LoVo (cell line): ENCODE data around the gene ENPP1.

Experiments
- DNase-seq: peaks from one replicate; pipeline ENCODE4 v3.0.0-alpha.2; 2016; ENCODE audit warnings: low spot score

Gene ENPP1

DNA sequence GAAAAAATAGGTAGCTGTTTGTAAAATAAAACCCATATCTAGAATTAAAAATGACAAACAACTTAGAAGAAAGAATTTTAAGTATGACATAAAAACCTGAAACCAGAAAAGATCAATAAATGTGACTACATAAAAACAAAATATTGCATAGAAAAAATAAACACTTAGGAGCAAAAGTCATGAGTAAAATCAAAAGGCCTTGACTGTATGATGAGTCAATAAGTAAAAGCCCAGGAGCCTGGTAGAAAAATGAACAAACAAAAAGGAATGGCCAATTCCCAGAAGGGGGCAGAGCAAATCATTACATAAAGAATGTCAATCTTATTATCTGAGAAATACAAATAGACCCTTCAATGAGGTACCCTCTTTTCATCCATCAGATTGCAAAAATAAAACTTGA is 20.7 kb upstream of the ENPP1 start:
- DNase-seq, result no peak

- DNase-seq, result no peak
Observed at GRCh38 chr6:131787766-131788712, 19.8 kb upstream of the ENPP1 start.

GRCh38 chr6:131789219-131789618 is 18.6 kb upstream of the ENPP1 start:
- DNase-seq, result no peak

GRCh38 chr6:131791476-131791875 is 16.3 kb upstream of the ENPP1 start:
- DNase-seq, result no peak

DNA sequence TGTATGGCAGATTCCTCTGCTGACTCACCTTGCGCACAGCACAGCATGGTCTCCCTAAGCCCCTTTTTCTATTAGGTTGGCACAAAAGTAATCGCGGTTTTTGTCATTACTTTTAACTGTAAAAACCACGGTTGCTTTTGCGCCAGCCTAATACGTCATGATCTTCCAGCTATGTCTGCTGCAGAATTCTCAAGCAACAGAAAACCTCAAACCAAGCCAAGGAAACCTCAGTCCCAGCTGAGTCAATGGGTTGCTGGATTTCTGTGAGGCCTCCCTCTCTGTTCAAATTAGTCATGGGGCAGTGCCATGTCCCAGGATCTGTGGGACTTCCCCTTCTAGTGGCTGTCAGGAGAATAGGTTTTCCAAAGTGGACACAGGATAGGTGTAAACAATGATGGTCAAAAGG is 15.7 kb upstream of the ENPP1 start:
- DNase-seq, result no peak

DNA sequence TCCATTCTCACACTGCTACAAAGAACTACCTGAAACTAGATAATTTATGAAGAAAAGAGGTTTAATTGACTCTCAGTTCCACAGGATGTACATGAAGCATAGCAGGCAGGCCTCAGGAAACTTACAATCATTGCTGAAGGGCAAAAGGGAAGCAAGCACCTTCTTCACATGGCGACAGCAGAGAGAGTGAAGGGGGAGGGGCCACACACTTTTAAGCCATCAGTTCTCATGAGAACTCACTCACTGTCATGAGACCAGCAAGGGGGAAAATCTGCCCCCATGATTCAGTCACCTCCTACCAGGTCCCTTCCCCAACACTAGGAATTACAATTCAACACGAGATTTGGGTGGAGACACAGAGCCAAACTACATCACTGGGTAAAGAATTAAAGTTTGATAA is 12.5 kb upstream of the ENPP1 start:
- no peak for DNase-seq

DNA sequence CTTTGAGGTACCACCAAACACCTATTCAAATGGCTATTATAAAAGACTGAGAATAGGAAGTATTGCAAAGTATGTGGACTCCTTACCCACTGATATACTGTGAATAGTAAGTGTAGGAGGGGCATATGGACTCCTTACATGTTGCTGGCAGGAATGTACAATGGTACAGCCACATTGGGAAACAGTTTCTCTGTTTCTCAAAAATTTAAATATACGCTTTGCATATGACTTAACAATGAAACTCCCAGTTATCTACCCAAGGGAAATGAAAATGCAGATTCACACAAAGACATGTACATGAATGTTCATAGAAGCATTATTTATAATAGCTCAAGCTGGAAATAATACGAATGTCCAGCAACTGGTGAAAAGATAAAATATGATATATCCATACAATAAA is 5.5 kb upstream of the ENPP1 start:
- DNase-seq, result no peak

DNA sequence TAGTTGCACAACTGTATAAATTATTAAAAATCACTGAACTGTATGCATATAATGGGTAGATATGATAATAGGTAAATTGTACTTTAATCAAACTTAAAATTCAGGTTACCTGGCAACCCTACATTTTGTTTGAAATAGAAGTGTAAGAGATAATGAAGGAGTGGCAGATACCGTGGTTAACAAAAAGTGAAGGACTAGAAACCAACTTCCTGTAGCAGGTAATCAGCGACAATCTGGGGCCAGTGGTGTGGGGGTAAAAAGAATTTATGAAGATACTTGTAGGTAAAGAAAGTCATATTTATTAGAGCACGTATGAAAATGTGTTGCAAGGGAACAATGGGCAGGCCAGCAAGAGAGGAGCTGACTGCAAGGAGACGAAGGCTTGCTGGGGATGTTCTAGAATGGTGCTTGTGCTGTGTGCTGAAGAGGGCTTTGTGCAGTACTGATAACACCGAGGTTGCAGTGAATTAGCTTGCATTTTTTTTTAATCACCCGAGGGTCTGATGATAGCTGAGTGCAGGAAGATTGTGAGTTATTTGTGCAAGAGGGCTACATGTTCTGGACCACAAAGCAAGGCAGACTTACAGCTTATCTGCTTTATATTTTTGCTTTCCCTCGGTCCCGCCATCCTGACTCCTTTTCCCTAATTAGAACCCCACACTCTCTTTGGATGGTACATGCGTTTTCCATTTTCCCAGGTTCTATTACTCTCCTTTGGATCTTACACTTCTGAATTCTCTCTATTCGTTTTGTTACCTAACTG is 4.6 kb upstream of the ENPP1 start:
- DNase-seq, result no peak

- DNase-seq, result no peak
Observed at GRCh38 chr6:131804131-131804530, 3.7 kb upstream of the ENPP1 start.

GRCh38 chr6:131807321-131807643 is 538 bp upstream of the ENPP1 start:
- DNase-seq, result no peak

GRCh38 chr6:131808460-131809269 is 845 bp downstream of the ENPP1 start:
- DNase-seq, result no peak

GRCh38 chr6:131811500-131811899 is 3.7 kb downstream of the ENPP1 start:
- DNase-seq, result no peak

GRCh38 chr6:131813991-131814390 is 6.2 kb downstream of the ENPP1 start:
- no peak for DNase-seq

GRCh38 chr6:131816869-131817268 is 9.0 kb downstream of the ENPP1 start:
- DNase-seq, result no peak

DNA sequence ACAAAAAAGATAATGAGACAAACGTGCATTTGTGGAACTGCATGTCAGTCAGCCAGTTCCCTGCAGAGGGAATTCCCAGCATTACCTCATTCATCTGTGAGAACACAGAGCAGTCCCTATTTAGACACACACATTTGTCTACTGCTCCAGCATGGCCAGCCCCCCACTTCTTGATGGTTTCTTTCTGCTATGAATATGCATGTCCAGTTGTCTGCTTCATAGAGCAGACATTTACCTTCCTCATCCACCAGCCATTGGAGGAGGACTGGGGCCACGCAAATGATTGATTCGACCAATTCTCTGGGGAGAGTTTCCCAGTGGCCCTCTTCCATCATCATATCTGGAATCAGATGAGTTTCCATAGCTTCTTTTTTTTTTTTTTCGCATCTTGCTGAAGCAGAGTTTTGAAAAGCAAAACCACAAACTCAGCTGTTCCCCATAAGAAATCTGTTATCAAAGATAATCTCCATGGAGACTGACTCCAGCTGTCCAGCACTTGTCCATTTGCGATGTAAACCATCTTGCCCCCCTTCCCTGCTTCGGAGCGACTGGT is 11.8 kb downstream of the ENPP1 start:
- no peak for DNase-seq

DNA sequence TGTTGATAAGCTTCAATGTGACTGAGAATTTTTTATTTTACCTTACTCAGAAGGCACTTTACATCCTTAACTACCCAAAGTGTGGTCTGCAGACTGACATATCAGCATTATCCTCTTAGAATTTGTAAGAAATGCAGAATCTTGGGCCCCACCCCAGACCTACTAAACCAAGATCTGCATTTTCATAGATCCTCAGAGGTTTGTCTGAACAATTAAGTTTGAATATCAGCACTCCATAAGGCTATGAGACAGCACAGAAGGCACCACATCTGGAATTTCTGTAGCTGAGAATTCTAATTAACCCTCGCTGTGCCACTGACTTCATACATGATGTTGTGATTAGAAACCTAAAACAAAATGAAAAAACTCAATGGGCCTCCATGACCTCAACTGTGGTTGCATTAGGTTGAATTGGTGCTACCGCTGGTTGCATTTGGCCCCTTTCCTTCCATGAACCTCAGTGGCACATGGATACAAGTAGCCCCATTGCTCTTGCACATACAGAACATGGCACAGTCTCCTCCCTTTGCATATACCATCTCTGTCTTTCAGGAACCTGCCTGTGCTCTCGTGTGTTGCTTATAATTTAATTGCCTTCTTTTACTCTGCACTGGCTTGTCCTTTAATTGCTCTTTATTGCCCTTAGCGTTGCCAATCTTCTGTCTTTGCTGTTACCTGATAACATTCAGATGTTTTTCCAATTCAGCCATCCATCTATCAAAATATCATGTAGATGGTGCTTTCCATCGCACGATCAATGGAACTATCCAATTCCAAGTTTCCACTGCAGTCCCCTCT is 13.4 kb downstream of the ENPP1 start:
- no peak for DNase-seq

GRCh38 chr6:131822119-131822518 is 14.3 kb downstream of the ENPP1 start:
- DNase-seq, result peak; percentile 9

DNA sequence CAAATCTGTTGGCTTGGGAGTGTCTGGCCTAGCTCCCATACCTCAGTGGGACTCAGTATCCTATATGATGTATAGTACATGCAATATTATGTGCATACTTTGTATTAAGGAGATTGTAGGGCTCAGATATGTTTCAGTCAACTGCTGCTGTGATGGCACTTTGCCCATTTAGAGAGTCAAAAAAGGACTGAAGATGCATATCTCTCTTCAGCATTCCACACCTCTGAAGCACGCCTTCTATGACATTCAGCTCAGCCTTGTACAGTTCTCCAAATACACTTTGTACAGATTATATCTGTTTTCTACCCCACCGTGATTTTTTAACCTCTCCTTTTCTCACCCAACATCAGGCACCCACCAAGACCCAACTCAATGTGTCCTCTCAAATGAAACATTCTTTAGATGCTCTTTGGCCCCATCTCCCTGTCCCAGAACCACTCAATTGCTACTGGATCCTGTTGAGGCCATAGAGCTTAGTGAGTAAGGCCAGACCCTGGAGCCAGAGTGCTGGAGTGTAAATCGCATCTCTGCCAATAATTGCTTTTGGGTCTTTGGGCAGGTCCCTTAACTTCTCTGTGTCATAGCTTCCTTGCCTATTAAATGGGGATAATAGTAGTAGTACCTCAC is 15.6 kb downstream of the ENPP1 start:
- DNase-seq, result no peak

- no peak for DNase-seq
Observed at GRCh38 chr6:131825946-131826345, 18.1 kb downstream of the ENPP1 start.

GRCh38 chr6:131828080-131828479 is 20.3 kb downstream of the ENPP1 start:
- no peak for DNase-seq

DNA sequence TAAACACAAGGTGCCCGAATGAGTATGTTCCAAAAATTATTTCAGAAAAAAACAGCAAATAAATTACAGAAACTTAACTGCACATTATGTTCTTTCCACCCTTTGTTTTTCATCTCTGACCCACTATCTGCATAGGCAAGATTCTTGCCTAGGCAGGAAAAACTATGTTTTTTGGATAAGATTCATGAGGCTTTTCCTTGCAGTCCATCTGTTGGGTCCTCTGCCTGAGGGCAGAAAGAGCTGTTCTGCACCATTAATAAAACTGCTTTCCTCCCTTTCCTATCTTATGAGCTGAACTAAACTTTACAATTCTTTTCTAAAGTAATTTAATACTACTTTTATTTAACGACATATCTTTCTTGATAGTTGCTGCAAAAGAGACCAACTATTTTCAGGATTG is 21.1 kb downstream of the ENPP1 start:
- no peak for DNase-seq
